HepG2 (cell line): ENCODE results near the gene ACACA. TPM values are rescaled to one million over a fixed set of nuclear protein-coding genes. Genes with fewer than 3 reads are reported as not detected.

Source experiments
- AHR ChIP-seq: IDR thresholded peaks from 2 replicates; pipeline ENCODE4 v1.6.1; 2018; ENCODE audit warnings: missing genetic modification reagents, missing compliant biosample characterization
- ATF3 ChIP-seq: sonication (generic); formaldehyde crosslinking; IDR thresholded peaks from 2 replicates; pipeline ENCODE4 v1.4.0; 2020; ENCODE audit warnings: missing genetic modification reagents
- CBX5 ChIP-seq: sonication (generic); formaldehyde crosslinking; IDR thresholded peaks from 2 replicates; pipeline ENCODE4 v1.4.0; 2020; ENCODE audit warnings: missing genetic modification reagents, borderline replicate concordance
- FOXA1 ChIP-seq, 2 experiments: fragments of 450-650 bp in 1 of 2; sonication (generic) in 1 of 2; formaldehyde crosslinking in 1 of 2; IDR thresholded peaks; 2 replicates each; pipeline versions ENCODE4 v1.4.0 to v1.6.1; 2016 to 2020; ENCODE audit warnings: missing genetic modification reagents in 1 of 2
- GATAD2A ChIP-seq: IDR thresholded peaks from 2 replicates; pipeline ENCODE4 v1.6.1; 2016
- HHEX ChIP-seq: IDR thresholded peaks from 2 replicates; pipeline ENCODE4 v1.6.1; 2016; ENCODE audit warnings: control low read depth
- IKZF4 ChIP-seq: sonication (generic); formaldehyde crosslinking; IDR thresholded peaks from 2 replicates; pipeline ENCODE4 v1.5.1; 2020; ENCODE audit warnings: borderline replicate concordance, mild to moderate bottlenecking, low read depth, missing genetic modification reagents; ENCODE audit errors: not compliant biosample characterization
- KDM6A ChIP-seq: IDR thresholded peaks from 2 replicates; pipeline ENCODE4 v1.6.1; 2016; ENCODE audit warnings: low read depth
- KLF9 ChIP-seq: IDR thresholded peaks from 2 replicates; pipeline ENCODE4 v1.6.1; 2016; ENCODE audit warnings: low read depth
- MIER3 ChIP-seq: IDR thresholded peaks from 2 replicates; pipeline ENCODE4 v1.6.1; 2016; ENCODE audit warnings: missing compliant biosample characterization, borderline replicate concordance
- NFE2 ChIP-seq: sonication (generic); formaldehyde crosslinking; IDR thresholded peaks from 2 replicates; pipeline ENCODE4 v1.4.0; 2020; ENCODE audit warnings: missing genetic modification reagents
- NFIC ChIP-seq: IDR thresholded peaks from 2 replicates; pipeline ENCODE4 v1.6.1; 2012; ENCODE audit warnings: mild to moderate bottlenecking, low read length, inconsistent platforms
- PRDM10 ChIP-seq: sonication (generic); formaldehyde crosslinking; IDR thresholded peaks from 2 replicates; pipeline ENCODE4 v1.4.0; 2020; ENCODE audit warnings: low read depth, missing genetic modification reagents
- SCMH1 ChIP-seq: sonication (generic); formaldehyde crosslinking; IDR thresholded peaks from 2 replicates; pipeline ENCODE4 v1.9.0; 2021; ENCODE audit warnings: missing genetic modification reagents, mild to moderate bottlenecking, borderline replicate concordance
- SOX5 ChIP-seq: IDR thresholded peaks from 2 replicates; pipeline ENCODE4 v1.6.1; 2016; ENCODE audit warnings: borderline replicate concordance
- TBX3 ChIP-seq: fragments of 450-650 bp; IDR thresholded peaks from 2 replicates; pipeline ENCODE4 v1.6.1; 2017; ENCODE audit warnings: antibody characterized with exemption, mild to moderate bottlenecking, inconsistent platforms, borderline replicate concordance
- USF2 ChIP-seq, 2 experiments: sonication (generic) in 1 of 2; formaldehyde crosslinking in 1 of 2; IDR thresholded peaks; 2 replicates each; pipeline versions ENCODE4 v1.5.1 to v1.6.1; 2011 to 2020; ENCODE audit warnings: borderline replicate concordance in 1 of 2, low read depth in 1 of 2, low read length in 1 of 2, mild to moderate bottlenecking in 1 of 2, missing genetic modification reagents in 1 of 2, moderate library complexity in 1 of 2
- ZBTB43 ChIP-seq: sonication (generic); formaldehyde crosslinking; conservative IDR thresholded peaks from 2 replicates; pipeline ENCODE4 v1.4.0; 2020; ENCODE audit warnings: missing genetic modification reagents
- ZKSCAN5 ChIP-seq: sonication (generic); formaldehyde crosslinking; IDR thresholded peaks from 2 replicates; pipeline ENCODE4 v1.5.1; 2020; ENCODE audit warnings: mild to moderate bottlenecking, missing genetic modification reagents
- ZKSCAN8 ChIP-seq: IDR thresholded peaks from 2 replicates; pipeline ENCODE4 v1.6.1; 2016; ENCODE audit warnings: borderline replicate concordance, missing genetic modification reagents, missing compliant biosample characterization
- ZNF10 ChIP-seq: sonication (generic); formaldehyde crosslinking; IDR thresholded peaks from 2 replicates; pipeline ENCODE4 v1.4.0; 2020; ENCODE audit warnings: mild to moderate bottlenecking, low read depth, missing genetic modification reagents, borderline replicate concordance
- ZNF564 ChIP-seq: sonication (generic); formaldehyde crosslinking; IDR thresholded peaks from 2 replicates; pipeline ENCODE4 v1.8.1; 2023; ENCODE audit warnings: mild to moderate bottlenecking, missing genetic modification reagents
- ZNF703 ChIP-seq: sonication (generic); formaldehyde crosslinking; IDR thresholded peaks from 2 replicates; pipeline ENCODE4 v1.5.1; 2020; ENCODE audit warnings: missing genetic modification reagents, mild to moderate bottlenecking, moderate library complexity, borderline replicate concordance
- polyA plus RNA-seq, 8 experiments: library from polyadenylated mRNA; depleted of rRNA in 3 of 8; stranded (reverse) in 7 of 8; unstranded in 1 of 8; fragments of >200 nt; fragmentation: Illumina TruSeq in 4 of 8; extraction: Trizol in 4 of 8; gene quantifications; 2 replicates each; pipeline versions ENCODE4 v1.2.1 to v1.2.3, GENCODE V29; 2011 to 2016; ENCODE audit warnings: low read depth in 4 of 8, missing spikeins in 1 of 8, mixed read lengths in 1 of 8; ENCODE audit not compliant: insufficient read depth in 1 of 8
- total RNA-seq, 5 experiments: library from RNA; depleted of rRNA; stranded (reverse); fragments of >200 nt; fragmentation: Illumina TruSeq; extraction: Trizol; gene quantifications; 2 replicates each; pipeline ENCODE4 v1.2.3, GENCODE V29; 2016; ENCODE audit warnings: low read depth in 1 of 5

ACACA gene
- total and polyA plus RNA-seq, 2 of the 13 experiments (the other 11 are each of a cell fraction or from before 2014, with no cell fraction given), result 39.2 to 47.2 TPM

- TF ChIP-seq PRDM10 (CRISPR knock-in tag) (peak; percentile 66; the same call in 1 of the 2 replicates), SCMH1 (CRISPR knock-in tag) (no peak), CBX5 (CRISPR knock-in tag) (no peak), ZBTB43 (peak; percentile 82; the same call in 1 of the 2 replicates), USF2 (IDR thresholded peaks at IDR 0.05; ENCODE audit: low read depth, low read length) (no peak), USF2 (CRISPR knock-in tag; IDR thresholded peaks at IDR 0.05; ENCODE audit: borderline replicate concordance) (no peak), MIER3 (CRISPR knock-in tag) (0 out of 2 replicates have a peak, but pooled peaks have one; percentile 40), TBX3 (peak; percentile 10; the same call in 1 of the 2 replicates), KLF9 (CRISPR knock-in tag) (0 out of 2 replicates have a peak, but pooled peaks have one; percentile 21), SOX5 (CRISPR knock-in tag) (peak; percentile 95), ZNF564 (CRISPR knock-in tag) (no peak), KDM6A (CRISPR knock-in tag) (0 out of 2 replicates have a peak, but pooled peaks have one; percentile 36), AHR (no peak), IKZF4 (CRISPR knock-in tag) (no peak), ATF3 (CRISPR knock-in tag) (0 out of 2 replicates have a peak, but pooled peaks have one; percentile 49), ZKSCAN5 (no peak), FOXA1 (IDR thresholded peaks at IDR 0.05) (no peak), FOXA1 (CRISPR knock-in tag; IDR thresholded peaks at IDR 0.05) (peak; percentile 59), HHEX (no peak), ZNF10 (CRISPR knock-in tag) (no peak), ZNF703 (no peak), NFE2 (CRISPR knock-in tag) (no peak), GATAD2A (CRISPR knock-in tag) (peak; percentile 85), ZKSCAN8 (CRISPR knock-in tag) (0 out of 2 replicates have a peak, but pooled peaks have one; percentile 23), NFIC (no peak)
Observed at GRCh38 chr17:37147301-37147812, 259.3 kb downstream of the ACACA start (continued).
